Measurements from ENCODE around the gene NIT2. TPM values are rescaled to one million over a fixed set of nuclear protein-coding genes. Genes with fewer than 3 reads are reported as not detected.

NIT2 gene
- total and polyA plus RNA-seq, 9 of the 15 experiments (the other 6 are each of a cell fraction or from before 2014, with no cell fraction given), result 11.4 to 62.2 (median 22.1) TPM

DNA sequence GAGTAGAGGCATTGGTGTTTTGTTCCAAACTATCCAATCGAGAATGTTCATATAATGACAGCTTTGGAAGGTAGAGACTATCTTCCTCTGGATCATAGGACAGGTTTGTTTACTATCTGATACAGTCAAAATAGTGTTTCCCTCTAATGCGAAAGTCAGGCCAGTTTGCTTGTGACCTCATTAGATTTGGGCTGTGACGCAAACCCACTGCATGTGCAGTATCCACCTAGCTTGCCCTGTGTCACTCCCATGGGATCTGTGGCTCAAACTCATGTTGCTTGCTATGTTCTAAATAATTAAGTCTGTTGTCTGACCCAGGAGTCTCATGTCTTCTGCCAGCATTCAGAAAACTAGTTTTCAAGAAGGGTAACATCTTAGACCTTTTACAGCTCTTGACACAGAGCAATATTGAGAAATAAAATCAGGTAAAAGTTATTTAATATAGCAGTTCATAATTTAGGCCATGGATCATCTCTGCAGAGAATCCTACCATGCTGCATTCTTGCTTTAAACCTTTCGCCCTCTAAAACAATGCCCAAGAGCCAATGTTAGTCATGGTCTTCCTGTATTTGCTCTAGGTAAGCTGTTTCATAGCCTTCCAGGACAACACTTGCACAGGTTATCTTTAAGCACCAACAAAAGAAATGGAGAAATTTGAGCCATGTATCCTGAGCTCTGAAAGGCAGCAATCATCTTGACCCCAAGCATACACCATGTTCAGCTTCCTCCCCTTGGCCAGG is 26.4 kb downstream of the NIT2 start (continued):
- TF ChIP-seq CHD7 (IDR thresholded peaks at IDR 0.05; ENCODE audit: low read depth, low read length) (no peak), ZNF398 (CRISPR knock-in tag; IDR thresholded peaks at IDR 0.05) (no peak), SP1 (CRISPR knock-in tag; IDR thresholded peaks at IDR 0.05) (no peak)
